Esophagus muscularis mucosa (tissue), 4 donors: ENCODE measurements around the gene ZC3H18.

Experiments
- CTCF ChIP-seq, 3 experiments: fragments of 200-600 bp in 2 of 3; fragments of 450-650 bp in 1 of 3; sonication (generic) in 2 of 3; IDR thresholded peaks; one replicate each; pipeline ENCODE4 v1.5.1; 2017 to 2019; ENCODE audit warnings: antibody characterized with exemption in 3 of 3, mild to moderate bottlenecking in 2 of 3, moderate library complexity in 1 of 3
- EP300 ChIP-seq: sonication (generic); formaldehyde crosslinking; IDR thresholded peaks from one replicate; pipeline ENCODE4 v1.6.1; 2017; ENCODE audit warnings: antibody characterized with exemption
- POLR2A ChIP-seq: fragments of 450-650 bp; IDR thresholded peaks from one replicate; pipeline ENCODE4 v1.6.1; 2017; ENCODE audit warnings: antibody characterized with exemption, moderate library complexity, mild to moderate bottlenecking, low read depth
- POLR2AphosphoS5 ChIP-seq, 2 donors: sonication (generic); formaldehyde crosslinking; IDR thresholded peaks; one replicate each; pipeline ENCODE4 v1.6.1; 2017; ENCODE audit warnings: antibody characterized with exemption in 2 of 2

GRCh38 chr16:88624481-88624880 lies 54.3 kb downstream of the ZC3H18 start:
- TF ChIP-seq CTCF (IDR thresholded peaks at IDR 0.05) (no peak), POLR2A (no peak), POLR2AphosphoS5 (IDR thresholded peaks at IDR 0.05) (no peak), EP300 (no peak)
